ENCODE measurements around the gene ARL6IP1.
"Not testable (repeated sequence)": the region's sequence is repeated elsewhere in the genome, so short reads cannot be mapped to it uniquely, and the experiment has no call there.

Gene ARL6IP1

DNA sequence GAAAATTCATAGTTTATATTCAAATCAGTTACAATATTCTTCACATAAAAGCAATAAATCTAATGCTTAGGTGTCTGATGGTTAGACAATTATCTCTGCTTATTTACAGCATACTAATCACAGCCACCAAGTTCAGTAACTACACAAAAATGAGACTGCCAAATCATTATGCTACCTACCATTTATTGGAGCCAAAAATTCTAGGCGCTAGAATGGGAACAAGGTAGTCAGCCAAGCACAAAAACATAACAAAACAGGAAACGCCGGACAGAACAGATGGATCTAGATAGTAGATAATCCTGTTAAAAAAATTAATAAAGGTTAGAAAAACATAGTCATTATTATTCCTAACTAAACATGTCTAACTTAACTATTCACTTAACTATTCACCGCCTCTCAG, 3.6 kb downstream of the ARL6IP1 start:
- no peak for DNase-seq

DNA sequence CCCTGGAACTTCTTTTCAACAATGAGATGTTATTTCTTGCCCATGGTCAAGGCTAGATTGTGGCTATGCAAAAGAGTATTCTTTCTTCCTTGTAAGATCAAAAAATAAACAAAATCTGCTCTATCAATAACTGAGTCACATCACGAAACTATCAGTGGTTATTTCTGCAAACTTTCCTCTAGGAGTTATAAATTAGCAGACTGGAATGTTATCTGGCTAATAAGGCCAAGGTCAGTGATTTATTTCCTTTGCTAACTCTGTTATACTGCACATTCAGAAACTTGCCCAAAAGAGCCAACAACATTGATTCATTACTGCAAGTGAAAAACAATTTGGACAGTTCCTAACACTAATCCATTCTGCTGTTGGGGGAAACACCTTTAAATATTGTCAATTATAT, 5.0 kb downstream of the ARL6IP1 start:
- DNase-seq = no peak

DNA sequence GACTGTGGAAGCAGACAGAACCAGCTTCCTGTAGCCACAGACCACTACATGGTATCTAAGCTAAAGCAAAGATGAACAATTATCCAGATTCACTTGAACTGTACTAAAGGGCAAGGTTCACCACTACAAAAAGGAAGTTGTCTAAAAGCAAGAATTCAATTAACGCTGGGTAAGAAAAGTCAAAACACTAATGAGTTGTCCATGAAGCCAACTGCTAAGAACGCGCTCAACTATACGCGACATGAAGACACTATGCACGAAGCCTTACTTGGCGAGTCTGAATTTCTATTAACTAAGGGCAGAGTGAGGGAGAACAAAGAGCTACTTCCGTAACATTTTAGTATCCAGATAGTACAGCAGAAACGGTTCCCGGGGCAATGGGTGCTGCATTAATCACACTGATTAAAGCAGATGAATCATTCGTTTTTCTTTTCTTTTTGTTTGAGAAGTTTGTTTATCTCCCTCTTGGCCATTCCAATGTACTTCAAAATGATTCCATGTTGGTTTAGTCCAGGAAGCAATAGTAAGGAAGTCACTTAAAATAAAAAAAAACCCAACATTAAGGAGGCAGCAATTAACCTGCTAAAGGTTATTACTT, 8.4 kb downstream of the ARL6IP1 start:
- no peak for DNase-seq

DNA sequence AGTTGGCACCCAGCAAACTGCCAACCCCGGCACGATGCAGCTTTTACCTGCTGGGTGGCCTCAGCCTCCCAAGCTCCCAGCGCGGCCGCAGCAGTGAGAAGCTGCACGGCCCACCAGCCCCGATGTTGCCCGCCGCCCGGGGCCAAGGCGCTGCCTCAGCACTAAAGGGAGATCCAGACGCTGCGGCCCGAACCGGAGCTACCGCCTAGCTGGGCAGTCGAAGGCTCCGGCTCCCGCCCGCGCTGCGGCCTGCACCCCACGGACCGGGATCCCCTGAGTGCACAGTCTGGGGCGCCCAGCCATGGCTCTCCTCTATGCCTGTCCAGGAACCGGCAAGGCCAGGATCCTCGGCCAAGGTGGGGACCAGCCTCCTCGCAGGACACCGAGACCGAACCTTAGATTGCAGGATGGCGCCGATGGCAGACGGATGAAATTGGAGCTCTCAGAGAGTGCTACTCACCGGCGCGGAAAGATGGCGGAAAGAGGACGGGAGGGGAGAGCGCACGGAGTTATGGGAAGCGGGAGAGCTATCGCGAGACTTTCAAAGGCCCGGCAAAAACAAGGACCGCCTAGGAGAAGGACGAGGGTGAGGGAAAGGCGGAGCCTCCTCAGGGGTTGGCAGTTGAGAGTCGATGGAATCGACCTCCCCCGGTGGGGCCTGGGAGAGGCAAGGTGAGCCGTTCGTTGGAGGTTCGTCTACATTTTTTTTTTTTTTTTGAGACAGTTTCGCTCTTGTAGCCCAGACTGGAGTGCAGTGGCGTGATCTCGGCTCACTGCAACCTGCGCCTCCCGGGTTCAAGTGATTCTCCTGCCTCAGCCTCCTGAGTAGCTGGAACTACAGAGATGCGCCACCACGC, 11.3 kb downstream of the ARL6IP1 start, which contains the start of gene RPS15A:
RPS15A (minus strand) TSS at position 485 of the 857 bp plus-strand sequence. CDS start 1,221 bp downstream, outside the sequence.
- DNase-seq = peak; percentile 96

DNA sequence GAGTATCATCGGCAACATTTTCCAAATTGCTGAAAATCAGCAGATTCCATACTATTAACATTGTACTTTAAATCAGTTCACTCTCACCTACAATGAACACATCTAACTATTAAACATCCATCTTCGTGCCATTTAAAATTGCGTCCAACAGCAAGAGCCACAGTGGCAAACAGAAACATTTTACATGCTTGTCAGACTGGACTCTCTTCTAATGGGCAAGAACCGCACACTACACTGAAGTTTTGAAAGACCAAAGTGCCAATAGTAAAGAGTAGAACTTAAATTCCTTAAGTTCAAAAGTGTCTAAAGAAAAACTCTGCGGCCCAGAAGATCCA, 11.9 kb downstream of the ARL6IP1 start:
- no peak for DNase-seq

DNA sequence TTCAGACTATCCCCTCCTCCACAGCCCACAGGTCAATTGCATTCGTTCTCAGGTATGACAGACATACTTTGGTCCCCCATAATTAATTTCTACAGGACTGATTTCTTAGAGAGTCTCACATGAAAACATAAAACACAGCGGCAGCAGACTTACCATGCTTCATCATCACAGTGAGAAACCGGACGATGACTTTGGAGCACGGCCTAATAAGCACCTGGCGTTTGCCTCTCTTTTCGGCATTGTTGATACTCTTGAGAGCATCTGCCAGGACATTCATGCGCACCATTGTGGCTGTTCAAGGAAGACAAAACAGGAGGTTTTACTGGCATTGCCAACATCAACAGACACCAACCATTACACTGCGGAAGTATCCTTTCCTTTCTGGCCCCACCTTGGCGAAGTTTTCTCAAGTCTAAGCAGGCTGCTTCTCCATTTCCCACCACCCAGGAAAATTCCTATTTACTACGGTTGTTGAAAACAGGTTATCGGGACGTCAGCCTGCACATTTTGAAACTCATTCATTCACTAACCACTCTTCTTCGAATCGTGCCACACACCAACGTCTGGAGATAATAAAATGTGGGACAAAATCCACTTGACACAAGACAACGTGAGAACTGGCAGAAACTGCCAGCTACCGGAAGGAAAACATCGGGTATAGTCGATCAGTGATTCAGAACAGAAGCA, 12.4 kb downstream of the ARL6IP1 start:
- peak; percentile 25 for DNase-seq

DNA sequence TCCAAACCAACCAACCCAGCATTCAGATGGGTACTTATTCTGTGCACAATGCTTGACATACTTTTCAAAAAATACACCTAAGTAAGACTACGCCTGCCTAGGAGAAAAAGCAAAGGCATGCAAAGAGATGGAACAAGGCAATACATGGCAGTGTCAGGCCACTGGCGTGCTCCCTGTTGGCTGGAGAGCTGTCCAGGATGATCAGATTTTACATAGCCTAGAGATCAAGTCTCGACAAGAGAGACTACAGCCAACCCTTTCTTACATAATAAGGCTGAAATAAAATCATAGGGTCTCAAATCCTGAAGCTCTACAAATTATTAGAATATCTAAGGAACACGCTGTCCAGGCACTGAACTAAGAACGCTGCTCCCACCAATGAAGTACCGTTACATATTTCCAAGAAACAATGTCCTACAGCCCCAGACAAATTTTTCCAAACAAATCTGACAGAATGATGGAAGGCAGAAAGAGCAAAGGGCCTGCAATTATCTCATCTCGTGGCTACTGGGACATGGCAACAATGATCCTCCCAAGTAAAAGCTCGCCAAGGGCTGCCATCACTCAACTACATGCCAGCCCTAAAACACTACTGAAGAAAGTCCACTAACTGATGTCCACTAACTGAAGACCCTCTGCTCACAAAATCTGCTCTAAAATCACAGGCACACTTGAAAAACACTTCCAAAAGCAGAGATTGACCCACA, 16.3 kb downstream of the ARL6IP1 start:
- DNase-seq = no peak

DNA sequence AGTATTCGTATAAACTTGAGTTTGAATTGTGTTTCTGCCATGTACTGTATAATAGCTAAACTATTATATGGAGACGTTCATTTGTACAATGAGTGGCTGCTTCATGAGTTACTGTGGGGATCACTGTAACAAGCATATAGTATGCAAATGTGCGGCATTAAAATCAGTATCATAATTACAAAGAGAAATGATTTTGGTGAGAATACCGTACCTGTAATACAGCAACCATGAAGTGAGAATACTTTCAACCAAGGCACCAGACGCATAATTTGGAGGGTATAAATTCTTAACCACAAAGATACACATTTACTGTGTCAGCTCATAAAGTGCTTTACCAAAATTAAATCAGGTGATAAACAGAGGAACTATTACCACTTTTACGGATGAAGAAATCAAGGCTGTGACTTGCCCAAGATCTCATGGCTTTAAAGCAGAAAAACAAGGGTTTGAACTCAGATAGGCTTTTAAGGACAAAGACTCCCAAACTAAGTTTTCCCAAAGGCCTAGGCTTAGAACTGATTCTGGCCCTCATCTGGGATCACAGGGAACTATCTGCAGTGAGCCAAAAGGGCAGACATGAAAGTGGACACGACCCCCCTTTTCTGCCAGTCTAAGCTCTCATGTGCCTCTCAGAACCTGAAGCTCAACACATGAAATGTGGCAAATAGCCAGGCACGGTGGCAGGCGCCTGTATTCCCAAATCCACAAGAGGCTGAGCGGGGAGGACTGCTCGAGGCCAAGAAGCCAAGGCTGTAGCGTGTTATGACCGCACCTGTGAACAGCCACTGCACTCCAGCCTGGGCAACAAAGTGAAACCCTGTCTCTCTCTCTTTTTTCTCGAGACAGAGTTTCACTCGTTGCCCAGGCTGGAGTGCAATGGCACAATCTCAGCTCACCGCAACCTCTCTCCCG, 17.7 kb downstream of the ARL6IP1 start:
- no peak for DNase-seq

DNA sequence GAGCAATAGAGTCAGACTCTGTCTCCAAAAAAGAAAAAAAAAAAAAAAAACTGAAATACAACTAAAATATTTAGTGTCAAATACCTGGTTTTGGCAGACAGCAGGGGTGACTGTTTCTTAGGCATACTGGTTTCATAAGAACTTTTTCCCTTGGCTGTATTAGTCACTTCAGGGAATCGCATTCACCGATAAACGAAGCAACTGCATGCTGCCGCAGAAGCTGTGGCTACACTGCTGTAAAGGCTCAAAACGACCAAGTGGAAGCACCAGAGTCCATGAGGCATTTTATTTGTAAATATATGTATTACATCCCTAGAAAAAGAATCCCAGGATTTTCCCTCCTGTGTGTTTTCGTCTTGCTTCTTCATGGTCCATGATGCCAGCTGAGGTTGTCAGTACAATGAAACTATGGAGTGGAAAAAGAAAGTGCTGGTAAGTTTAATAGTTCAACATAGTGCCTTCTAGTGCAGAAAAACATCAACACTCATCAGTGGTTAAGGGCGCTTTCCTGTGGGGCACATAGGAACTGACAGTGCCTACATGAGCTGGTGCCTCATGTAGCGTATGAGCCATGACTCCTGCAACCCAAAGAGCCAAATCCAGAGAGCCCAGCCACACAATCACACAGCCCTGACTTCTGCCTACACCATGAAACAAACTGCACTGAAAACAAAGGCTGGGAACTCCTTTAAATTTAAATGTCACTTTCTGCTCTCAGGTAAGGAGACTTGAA, 18.5 kb downstream of the ARL6IP1 start:
- no peak for DNase-seq

DNA sequence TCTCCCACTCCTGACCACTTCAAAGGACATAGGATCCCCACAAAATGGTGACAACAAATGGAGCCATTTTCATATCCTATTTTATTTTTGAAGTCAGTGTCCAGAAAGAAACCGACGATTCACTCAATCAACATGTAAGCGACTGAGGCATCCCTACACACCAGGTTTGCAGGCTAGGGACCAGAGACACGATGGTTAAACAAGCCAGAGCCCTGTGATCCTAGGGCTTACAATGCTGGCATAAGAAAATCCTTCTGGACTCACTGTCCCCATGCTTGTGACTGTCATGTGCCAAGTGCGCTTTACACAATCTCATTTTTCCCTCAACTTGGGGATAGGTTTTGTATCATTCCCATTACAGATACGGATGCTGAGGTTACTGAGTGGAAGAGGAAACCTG, 20.1 kb downstream of the ARL6IP1 start:
- not testable (repeated sequence) for DNase-seq

DNA sequence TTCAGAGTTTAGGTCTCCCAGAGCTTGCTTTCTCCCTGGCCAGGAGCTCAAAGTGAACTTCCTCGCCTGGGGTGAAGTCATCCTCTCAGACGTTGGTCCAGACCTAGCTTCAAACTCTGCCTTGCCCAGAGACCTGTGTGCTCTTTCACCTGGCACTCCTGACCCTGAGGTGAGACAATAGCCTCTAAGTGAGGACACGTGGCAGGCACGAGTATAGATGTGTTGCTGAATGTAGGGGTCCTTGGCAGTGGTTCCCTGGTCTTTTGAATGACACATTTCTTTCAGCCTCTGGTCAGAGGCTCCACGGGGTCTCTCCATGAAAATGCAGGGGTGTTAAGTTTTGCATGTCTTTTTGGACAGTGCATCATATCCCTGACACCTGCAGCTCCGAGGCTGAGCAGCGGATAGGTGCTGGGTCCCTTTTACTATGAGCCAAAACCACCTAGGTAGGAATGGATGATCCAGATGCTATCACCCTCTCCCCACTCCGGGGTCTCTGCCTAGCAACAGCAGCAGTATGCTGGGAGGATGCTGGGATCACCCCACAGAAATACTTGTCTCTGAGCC, 20.8 kb downstream of the ARL6IP1 start:
- DNase-seq = not testable (repeated sequence)

DNA sequence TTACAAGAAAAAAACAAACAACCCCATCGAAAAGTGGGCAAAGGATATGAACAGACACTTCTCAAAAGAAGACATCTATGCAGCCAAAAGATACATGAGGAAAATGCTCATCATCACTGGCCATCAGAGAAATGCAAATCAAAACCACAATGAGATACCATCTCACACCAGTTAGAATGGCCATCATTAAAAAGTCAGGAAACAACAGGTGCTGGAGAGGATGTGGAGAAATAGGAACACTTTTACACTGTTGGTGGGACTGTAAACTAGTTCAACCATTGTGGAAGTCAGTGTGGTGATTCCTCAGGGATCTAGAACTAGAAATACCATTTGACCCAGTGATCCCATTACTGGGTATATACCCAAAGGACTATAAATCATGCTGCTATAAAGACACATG, 23.7 kb downstream of the ARL6IP1 start:
- not testable (repeated sequence) for DNase-seq

DNA sequence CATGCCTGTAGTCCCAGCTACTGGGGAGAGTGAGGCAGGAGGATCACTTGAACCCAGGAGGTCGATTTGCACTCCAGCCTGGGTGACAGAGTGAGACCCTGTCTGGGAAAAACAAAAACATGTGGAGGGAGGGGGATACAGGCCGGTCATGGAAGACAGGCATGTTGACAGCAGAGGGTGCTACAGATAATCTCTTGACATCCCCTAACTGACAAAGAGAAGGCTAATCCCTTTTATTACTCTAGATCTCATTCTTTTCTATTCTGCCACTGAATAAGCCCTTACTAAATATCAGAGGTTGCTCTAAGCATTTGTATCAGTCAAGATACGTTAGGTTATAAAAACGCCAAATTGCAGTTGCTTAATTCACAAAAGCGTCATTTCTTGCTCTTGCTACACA, 25.0 kb downstream of the ARL6IP1 start:
- DNase-seq = not testable (repeated sequence)

DNA sequence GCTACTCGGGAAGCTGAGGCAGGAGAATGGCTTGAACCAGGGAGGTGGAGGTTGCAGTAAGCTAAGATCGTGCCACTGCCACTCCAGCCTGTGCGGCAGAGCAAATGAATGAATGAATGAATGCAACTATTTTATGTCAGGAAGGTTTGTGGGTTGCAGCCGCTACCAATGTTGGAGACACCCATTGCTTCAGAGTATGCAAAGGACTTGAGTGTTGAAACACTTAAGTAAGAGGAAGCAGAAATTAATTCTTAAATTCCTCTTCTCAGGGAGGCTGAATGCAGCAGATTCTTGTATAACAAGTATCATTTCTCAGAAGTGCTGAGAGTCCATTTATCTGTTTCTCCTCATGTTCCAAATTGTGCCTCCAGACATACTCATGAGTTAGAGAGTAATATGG, 26.7 kb downstream of the ARL6IP1 start:
- peak; percentile 44 for DNase-seq

DNA sequence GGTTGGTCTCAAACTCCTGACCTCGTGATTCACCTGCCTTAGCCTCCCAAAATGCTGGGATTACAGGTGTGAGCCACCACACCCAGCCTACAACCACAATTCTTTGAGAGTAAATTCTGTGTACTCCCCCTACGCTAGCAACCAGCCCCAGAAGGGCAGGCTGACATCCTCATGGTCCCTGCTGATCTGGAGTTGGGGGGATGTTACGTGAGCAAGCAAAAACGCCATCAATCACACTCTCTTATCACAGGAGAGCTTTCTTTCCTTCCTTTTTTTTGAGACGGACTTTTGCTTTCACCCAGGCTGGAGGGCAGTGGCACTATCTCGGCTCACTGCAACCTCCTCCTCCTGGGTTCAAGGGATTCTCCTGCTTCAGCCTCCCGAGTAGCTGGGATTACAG, 29.2 kb downstream of the ARL6IP1 start:
- not testable (repeated sequence) for DNase-seq

DNA sequence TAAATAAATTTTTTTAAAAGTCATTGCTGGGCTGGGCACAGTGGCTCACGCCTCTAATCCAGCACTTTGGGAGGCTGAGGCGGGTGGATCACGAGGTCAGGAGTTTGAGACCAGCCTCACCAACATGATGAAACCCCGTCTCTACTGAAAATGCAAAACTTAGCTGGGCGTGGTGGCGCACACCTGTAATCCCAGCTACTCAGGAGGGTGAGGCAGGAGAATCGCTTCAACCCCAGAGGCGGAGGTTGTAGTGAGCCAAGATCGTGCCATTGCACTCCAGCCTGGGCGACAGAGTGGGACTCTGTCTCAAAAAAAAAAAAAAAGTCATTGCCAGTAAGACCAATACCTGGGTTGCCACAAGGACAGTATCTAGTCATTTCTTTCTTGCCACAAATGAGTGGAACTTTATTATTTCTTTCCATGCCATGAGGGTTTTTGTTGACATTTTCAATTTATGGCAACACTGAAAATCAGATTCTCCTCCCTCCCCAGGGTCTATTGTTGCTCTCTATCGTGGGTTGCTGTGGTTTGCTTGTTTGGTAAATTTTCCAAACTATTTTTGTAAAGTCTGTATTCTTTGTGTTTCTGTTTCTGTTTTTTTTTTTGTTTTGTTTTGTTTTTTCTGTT, 30.9 kb downstream of the ARL6IP1 start:
- DNase-seq = not testable (repeated sequence)

DNA sequence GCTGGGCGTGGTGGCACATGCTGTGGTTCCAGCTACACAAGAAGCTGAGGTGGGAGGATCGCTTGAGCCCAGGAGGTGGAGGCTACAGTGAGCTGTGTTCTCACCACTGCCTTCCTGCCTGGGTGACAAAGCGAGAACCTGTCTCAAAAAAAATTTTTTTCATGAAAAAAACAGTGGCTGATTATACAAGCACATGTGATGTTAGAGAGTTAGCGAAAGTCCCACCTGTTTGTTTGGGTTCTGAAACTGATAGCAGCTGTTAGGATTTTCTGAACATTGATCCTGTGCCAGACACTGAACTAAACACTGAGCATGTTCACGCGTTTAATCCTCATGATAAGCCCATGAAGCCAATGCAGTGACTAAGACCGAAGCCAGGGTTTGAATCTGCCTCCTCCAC, 34.1 kb downstream of the ARL6IP1 start:
- DNase-seq = not testable (repeated sequence)

DNA sequence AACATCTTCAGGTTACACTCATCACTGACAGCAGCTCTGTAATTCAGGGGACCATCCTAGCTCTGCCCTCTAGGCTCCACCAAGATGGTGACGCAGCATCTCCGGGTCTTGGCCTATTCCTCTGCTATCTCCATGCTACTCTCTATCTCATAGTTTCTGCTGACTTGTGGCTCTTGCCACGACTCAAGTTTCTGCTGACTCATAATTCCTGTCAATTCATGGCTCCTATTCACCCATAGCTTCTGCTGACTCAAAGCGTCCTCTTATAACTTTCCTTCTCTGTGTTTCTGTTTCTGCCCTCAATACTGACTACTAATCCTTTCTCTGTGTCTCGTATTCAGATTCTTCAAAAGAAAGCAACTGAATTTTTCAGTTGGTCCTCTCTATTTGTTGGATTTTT, 38.6 kb downstream of the ARL6IP1 start:
- not testable (repeated sequence) for DNase-seq

DNA sequence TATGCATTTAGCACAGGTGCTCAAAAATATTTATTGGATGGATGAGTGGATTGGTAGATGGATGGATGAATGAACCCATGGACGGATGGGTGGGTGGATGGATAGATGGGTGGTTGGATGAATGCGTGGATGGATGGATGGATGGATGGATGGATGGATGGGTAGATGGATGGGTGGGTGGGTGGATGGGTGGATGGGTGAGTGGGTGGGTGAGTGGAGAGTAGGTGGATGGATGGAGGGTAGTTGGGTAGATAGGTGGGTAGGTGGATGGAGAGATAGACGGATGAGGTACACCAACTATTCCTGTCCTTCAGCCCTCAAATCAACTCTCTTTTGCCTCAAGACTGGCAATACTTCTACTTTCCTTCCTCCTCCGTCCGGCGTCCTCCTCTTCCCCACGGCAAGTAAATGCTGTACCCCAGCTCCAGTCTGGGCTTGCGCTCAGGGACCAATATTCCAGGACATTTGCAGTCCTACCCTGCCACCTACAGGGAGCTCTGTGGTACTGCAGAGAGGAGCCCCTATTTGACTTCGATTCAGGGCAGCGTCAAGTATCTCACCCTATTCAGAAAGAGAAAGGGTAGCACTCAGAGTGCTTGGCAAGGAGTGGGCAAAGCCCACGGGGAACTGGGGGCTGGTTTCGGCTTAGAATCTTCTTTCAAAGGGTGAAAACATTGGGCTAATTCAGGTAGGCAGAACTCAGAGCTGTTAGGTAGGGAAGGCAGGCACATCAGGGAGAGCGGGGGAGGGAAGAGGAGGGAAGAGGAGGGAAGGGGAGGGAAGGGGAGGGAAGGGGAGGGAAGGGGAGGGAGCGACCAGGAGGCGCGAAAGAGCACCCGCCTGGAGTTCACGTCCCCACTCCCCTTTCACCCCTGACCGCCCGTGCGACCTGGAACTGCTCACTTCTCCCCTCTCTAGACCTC, 41.5 kb downstream of the ARL6IP1 start:
- not testable (repeated sequence) for DNase-seq

Data from suppressor macrophage treated with lipopolysaccharide for 4 hours (primary cell).